Epidermal melanocyte (primary cell): ENCODE measurements around the gene CD300LF.

Source experiments
- DNase-seq: peaks from one replicate; pipeline ENCODE4 v3.0.0; 2011; ENCODE audit warnings: low spot score; ENCODE audit not compliant: insufficient read length

The CD300LF gene

GRCh38 chr17:74730491-74731346 is 18.0 kb upstream of the CD300LF start:
- no peak for DNase-seq

GRCh38 chr17:74729866-74730265 is 17.1 kb upstream of the CD300LF start:
- DNase-seq = no peak

GRCh38 chr17:74729368-74729767 is 16.6 kb upstream of the CD300LF start:
- DNase-seq = no peak

GRCh38 chr17:74728702-74729075 is 16.0 kb upstream of the CD300LF start:
- DNase-seq = no peak

- no peak for DNase-seq
Observed at GRCh38 chr17:74728033-74728701, 15.4 kb upstream of the CD300LF start.

- no peak for DNase-seq
Observed at GRCh38 chr17:74725111-74725510, 12.4 kb upstream of the CD300LF start.

- DNase-seq = no peak
Observed at GRCh38 chr17:74723891-74724290, 11.2 kb upstream of the CD300LF start.

GRCh38 chr17:74722782-74723181 is 10.1 kb upstream of the CD300LF start:
- DNase-seq = no peak

GRCh38 chr17:74720506-74720905 is 7.8 kb upstream of the CD300LF start:
- no peak for DNase-seq

GRCh38 chr17:74715144-74715543 is 2.4 kb upstream of the CD300LF start:
- DNase-seq = no peak

- DNase-seq = no peak
Observed at GRCh38 chr17:74713171-74713755, 540 bp upstream of the CD300LF start.

GRCh38 chr17:74712301-74712700 is 422 bp downstream of the CD300LF start:
- DNase-seq = no peak

GRCh38 chr17:74711058-74711824 is 1.5 kb downstream of the CD300LF start:
- no peak for DNase-seq

- no peak for DNase-seq
Observed at GRCh38 chr17:74704544-74704943, 8.2 kb downstream of the CD300LF start.

- no peak for DNase-seq
Observed at GRCh38 chr17:74703311-74703710, 9.4 kb downstream of the CD300LF start.

- DNase-seq = no peak
Observed at GRCh38 chr17:74702116-74702871, 10.4 kb downstream of the CD300LF start.

GRCh38 chr17:74699236-74699635 is 13.5 kb downstream of the CD300LF start:
- DNase-seq = no peak

GRCh38 chr17:74698069-74698468 is 14.7 kb downstream of the CD300LF start:
- no peak for DNase-seq

- DNase-seq = no peak
Observed at GRCh38 chr17:74697515-74697914, 15.2 kb downstream of the CD300LF start.

- no peak for DNase-seq
Observed at GRCh38 chr17:74695629-74696028, 17.1 kb downstream of the CD300LF start.

- no peak for DNase-seq
Observed at GRCh38 chr17:74694081-74694480, 18.6 kb downstream of the CD300LF start.
